MG63 (cell line): ENCODE data around the gene MPPED2. TPM values are rescaled to one million over a fixed set of nuclear protein-coding genes. Genes with fewer than 3 reads are reported as not detected.

Source experiments
- DNase-seq: peaks from one replicate; pipeline ENCODE4 v3.0.0-alpha.2; 2020
- H3K27me3 ChIP-seq: fragments of 250-450 bp; sonication (Bioruptor Pico); 2 replicates; pipeline ENCODE4 v1.5.1; 2020; ENCODE audit warnings: mild to moderate bottlenecking, moderate library complexity
- H3K36me3 ChIP-seq: fragments of 250-450 bp; sonication (Bioruptor Pico); 2 replicates; pipeline ENCODE4 v1.5.1; 2020; ENCODE audit warnings: mild to moderate bottlenecking, moderate library complexity
- H3K4me3 ChIP-seq: fragments of 250-450 bp; sonication (Bioruptor Pico); 2 replicates; pipeline ENCODE4 v1.5.1; 2020; ENCODE audit warnings: mild to moderate bottlenecking, moderate library complexity
- H3K9me3 ChIP-seq: fragments of 250-450 bp; sonication (Bioruptor Pico); 2 replicates; pipeline ENCODE4 v1.5.1; 2020; ENCODE audit warnings: mild to moderate bottlenecking, moderate library complexity
- total RNA-seq: library from RNA; depleted of rRNA; stranded (reverse); fragments of >200 nt; shearing (Covaris generic); gene quantifications from 2 replicates; pipeline ENCODE4 v1.2.3, GENCODE V29; 2014; ENCODE audit warnings: low replicate concordance

Gene MPPED2
- total RNA-seq, 1 experiment from 2014 or later: not detected

DNA sequence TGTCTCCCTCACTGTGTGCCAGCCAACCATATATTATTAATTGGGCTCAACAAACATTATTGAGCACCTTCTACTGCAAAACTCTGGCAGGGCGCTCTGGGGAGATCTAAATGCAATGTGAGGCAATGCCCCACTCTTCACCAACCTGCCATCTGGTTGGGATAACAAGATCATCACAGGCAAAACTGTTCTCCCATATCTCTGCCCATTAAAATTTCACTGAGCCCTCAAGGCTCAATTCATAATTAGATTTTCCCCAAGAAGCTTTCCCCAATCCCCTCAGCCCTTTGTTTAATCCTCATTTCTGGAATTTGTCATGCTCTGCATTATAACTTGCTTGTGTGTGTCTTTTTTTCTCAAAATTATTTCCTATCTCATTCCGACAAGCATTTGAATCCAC, 156.6 kb downstream of the MPPED2 start:
- Histone ChIP-seq H3K9me3 (no peaks in the 10 kb centered on the region), H3K27me3 (no peaks in the 10 kb centered on the region), H3K36me3 (no peaks in the 10 kb centered on the region), H3K4me3 (no peak overlapping the region)
- no peak for DNase-seq

- no peaks in the 10 kb centered on the region for H3K27me3 ChIP-seq
- no peak for DNase-seq
- no peaks in the 10 kb centered on the region for H3K9me3 ChIP-seq
- no peaks in the 10 kb centered on the region for H3K36me3 ChIP-seq
- H3K4me3 ChIP-seq: no peak overlapping the region
These were observed 159.4 kb downstream of the MPPED2 start for GRCh38 chr11:30426781-30427180.

DNA sequence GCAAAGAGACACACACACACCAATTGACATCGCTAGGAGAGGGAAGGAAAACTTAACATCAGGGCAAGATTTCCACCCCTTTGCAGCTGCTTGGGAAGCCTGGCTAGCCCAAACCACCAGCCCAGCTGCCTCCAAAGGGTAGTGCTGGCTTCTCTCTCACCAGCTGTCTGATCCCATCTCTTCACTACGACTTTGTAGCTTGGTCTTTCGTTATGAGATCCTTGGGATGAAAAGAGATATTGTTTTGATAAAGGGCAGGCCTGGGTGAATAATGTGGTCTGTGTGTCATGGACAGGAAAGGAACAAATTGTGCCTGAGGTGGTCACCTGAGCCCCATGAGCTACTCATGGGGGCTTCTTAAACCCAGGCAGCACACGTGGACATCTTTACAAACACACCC, 161.3 kb downstream of the MPPED2 start:
- DNase-seq: no peak
- Histone ChIP-seq H3K4me3 (no peak overlapping the region), H3K36me3 (no peaks in the 10 kb centered on the region), H3K9me3 (no peaks in the 10 kb centered on the region), H3K27me3 (no peaks in the 10 kb centered on the region)

GRCh38 chr11:30424321-30424720, 161.8 kb downstream of the MPPED2 start:
- Histone ChIP-seq H3K9me3 (no peaks in the 10 kb centered on the region), H3K36me3 (no peaks in the 10 kb centered on the region), H3K4me3 (no peak overlapping the region), H3K27me3 (no peaks in the 10 kb centered on the region)
- DNase-seq: no peak

DNA sequence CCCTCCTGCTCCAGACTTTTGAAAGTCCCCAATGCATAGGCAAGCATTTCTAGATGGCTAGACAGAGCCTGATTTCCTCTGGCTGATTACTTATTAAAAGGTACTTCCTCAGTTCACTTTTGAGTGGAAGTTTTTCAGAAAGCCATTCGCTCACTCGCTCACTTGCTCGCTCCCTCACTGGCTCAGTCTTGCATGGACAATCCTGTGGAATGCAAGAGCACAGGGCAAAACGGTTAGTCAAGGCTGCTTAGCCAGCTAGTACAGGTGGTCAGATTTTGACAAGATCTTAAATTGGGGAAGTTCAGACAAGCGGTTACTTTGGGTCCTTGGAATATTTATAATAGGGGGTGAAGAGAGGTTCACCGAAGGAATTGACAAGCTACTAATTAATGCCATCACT, 162.3 kb downstream of the MPPED2 start:
- H3K36me3 ChIP-seq: no peaks in the 10 kb centered on the region
- no peaks in the 10 kb centered on the region for H3K27me3 ChIP-seq
- no peak for DNase-seq

DNA sequence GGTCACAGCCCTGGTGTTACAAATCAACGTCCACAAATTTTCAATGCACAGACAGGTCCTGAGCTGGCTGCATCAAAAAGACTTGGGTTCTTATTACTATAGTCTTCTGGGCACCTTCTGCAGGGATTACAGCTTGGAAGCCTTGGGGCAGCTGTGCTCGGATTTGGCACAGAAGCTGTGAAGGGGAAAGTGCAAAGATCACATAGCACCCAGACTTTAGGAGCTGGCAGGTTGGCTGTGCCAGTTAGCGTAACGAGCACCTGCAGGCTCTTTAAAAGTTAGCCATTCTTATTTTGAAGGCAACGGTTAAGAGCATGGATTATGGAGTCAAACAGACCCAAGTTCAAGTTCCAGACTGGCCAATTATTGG, 162.9 kb downstream of the MPPED2 start:
- no peaks in the 10 kb centered on the region for H3K9me3 ChIP-seq
- no peaks in the 10 kb centered on the region for H3K27me3 ChIP-seq
- no peak overlapping the region for H3K4me3 ChIP-seq
- DNase-seq: no peak
- H3K36me3 ChIP-seq: no peaks in the 10 kb centered on the region

More for the DNA sequence above, 162.3 kb downstream of the MPPED2 start:
- Histone ChIP-seq H3K4me3 (no peak overlapping the region), H3K9me3 (no peaks in the 10 kb centered on the region)

- no peak for DNase-seq
These were observed 163.5 kb downstream of the MPPED2 start for GRCh38 chr11:30422447-30423278.

GRCh38 chr11:30420233-30420787, 165.8 kb downstream of the MPPED2 start:
- Histone ChIP-seq H3K4me3 (no peak overlapping the region), H3K36me3 (no peaks in the 10 kb centered on the region), H3K9me3 (no peaks in the 10 kb centered on the region), H3K27me3 (no peaks in the 10 kb centered on the region)
- DNase-seq: no peak

More at GRCh38 chr11:30422447-30423278, 163.5 kb downstream of the MPPED2 start:
- H3K27me3 ChIP-seq: no peaks in the 10 kb centered on the region
- no peaks in the 10 kb centered on the region for H3K9me3 ChIP-seq
- H3K4me3 ChIP-seq: no peak overlapping the region
- H3K36me3 ChIP-seq: no peaks in the 10 kb centered on the region

- H3K36me3 ChIP-seq: no peaks in the 10 kb centered on the region
- H3K9me3 ChIP-seq: no peaks in the 10 kb centered on the region
- H3K4me3 ChIP-seq: no peak overlapping the region
- DNase-seq: no peak
- H3K27me3 ChIP-seq: no peaks in the 10 kb centered on the region
These were observed 171.3 kb downstream of the MPPED2 start for GRCh38 chr11:30414806-30415205.

DNA sequence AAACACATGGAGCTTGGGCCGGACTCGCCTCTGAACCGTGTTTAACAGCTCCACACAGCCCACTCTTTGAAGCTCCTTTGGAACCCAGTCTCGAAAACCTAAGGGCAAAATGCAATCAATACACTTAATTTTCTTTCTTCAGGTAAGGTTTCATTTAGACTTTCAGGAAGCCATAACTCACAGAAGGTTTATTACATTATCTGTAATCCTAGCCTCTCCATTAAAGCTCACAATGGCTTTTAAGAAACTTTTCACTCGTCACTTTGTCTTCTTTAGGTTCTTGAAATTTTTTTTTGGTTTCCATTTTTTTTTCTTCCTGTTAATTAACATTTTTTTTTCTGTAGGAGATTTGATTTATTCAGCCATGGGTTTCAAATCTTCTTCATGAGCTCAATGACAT, 171.9 kb downstream of the MPPED2 start:
- Histone ChIP-seq H3K27me3 (no peaks in the 10 kb centered on the region), H3K36me3 (no peaks in the 10 kb centered on the region), H3K9me3 (no peaks in the 10 kb centered on the region), H3K4me3 (no peak overlapping the region)
- no peak for DNase-seq

- Histone ChIP-seq H3K36me3 (no peaks in the 10 kb centered on the region), H3K9me3 (no peaks in the 10 kb centered on the region), H3K27me3 (no peaks in the 10 kb centered on the region), H3K4me3 (no peak overlapping the region)
- no peak for DNase-seq
These were observed 173.6 kb downstream of the MPPED2 start for GRCh38 chr11:30412509-30412908.

GRCh38 chr11:30411383-30411782, 174.8 kb downstream of the MPPED2 start:
- Histone ChIP-seq H3K36me3 (no peaks in the 10 kb centered on the region), H3K4me3 (no peak overlapping the region), H3K9me3 (no peaks in the 10 kb centered on the region), H3K27me3 (no peaks in the 10 kb centered on the region)
- no peak for DNase-seq

DNA sequence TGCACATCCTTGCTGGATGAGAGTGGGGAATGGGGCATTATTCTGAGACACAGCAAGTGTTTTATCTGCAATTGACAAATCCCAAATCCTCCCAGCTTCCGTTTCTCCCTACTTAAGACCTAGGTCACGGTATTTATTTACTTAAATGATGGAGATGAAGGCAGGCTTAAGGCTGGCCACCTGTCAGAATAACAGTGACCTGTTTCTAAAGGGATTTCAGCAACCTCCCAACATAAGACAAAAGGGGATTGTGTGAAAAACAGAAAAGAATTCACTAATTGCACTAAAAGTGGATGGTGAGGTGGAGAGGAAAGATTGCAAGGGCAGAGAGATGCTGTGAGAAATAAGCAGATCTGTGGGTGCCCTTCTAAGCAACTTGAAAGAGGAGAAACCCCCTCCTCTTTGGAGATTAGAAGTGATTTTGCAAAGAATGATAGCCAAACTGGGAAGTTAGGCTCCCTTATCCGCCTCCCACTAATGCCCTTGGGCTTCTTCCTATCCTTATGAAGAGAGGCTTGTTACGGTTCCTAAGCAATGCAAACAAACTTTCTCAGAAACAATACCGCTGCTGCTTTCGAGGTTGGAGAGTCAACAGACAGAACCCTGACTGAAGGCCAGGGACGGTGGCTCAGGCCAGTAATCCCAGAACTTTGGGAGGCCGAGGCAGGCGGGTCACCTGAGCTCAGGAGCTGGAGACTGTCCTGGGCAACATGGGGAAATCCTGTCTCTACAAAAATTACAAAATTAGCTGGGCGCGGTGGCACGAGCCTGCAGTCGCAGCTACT, 179.0 kb downstream of the MPPED2 start:
- Histone ChIP-seq H3K9me3 (no peaks in the 10 kb centered on the region), H3K36me3 (no peaks in the 10 kb centered on the region), H3K27me3 (no peaks in the 10 kb centered on the region), H3K4me3 (no peak overlapping the region)
- DNase-seq: no peak

DNA sequence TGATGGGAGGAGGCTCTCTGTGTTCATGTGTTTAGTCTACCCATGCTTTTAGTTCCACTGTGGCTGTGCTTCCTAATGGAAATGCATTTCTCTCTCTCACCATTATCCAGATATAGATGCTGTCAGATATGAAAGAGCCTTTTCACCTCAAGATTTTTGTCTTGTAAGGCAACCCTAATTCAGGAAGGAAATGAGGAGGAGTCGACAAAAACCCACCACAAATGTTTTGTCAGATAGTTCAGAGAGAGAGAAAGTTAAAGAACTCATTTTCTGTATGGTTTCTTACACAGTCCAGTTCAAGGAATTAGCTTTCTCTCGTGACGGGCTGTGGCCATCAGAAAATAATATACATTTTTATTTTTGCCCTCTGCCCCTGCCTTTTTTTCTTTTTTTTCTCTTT, 180.8 kb downstream of the MPPED2 start:
- no peak overlapping the region for H3K4me3 ChIP-seq
- H3K9me3 ChIP-seq: no peaks in the 10 kb centered on the region
- H3K27me3 ChIP-seq: no peaks in the 10 kb centered on the region
- no peaks in the 10 kb centered on the region for H3K36me3 ChIP-seq
- no peak for DNase-seq

DNA sequence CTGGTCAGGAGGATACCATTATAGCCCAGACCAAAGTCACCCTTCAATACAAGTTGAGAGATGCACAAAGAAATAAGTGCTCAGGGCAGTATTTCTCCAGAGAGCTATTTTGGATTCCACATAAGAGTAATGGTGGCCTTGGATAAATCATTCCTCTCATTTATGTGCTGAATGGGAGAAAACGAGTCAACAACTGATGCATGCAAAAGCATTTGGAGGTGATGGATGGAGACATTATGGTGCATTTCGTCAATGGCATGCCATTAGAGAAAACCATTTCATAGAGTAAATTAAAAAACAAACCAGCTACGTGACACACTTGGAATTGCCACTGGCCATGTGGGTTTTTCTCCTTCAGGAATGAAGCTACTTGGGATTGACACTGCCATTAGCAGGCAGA, 182.0 kb downstream of the MPPED2 start:
- DNase-seq: no peak
- no peak overlapping the region for H3K4me3 ChIP-seq

GRCh38 chr11:30395751-30396150, 190.4 kb downstream of the MPPED2 start:
- Histone ChIP-seq H3K9me3 (no peaks in the 10 kb centered on the region), H3K36me3 (no peaks in the 10 kb centered on the region), H3K27me3 (no peaks in the 10 kb centered on the region), H3K4me3 (no peak overlapping the region)
- no peak for DNase-seq

More for the DNA sequence above, 182.0 kb downstream of the MPPED2 start:
- H3K9me3 ChIP-seq: no peaks in the 10 kb centered on the region
- no peaks in the 10 kb centered on the region for H3K27me3 ChIP-seq
- no peaks in the 10 kb centered on the region for H3K36me3 ChIP-seq

GRCh38 chr11:30393012-30393411, 193.1 kb downstream of the MPPED2 start:
- Histone ChIP-seq H3K9me3 (no peaks in the 10 kb centered on the region), H3K36me3 (no peaks in the 10 kb centered on the region), H3K27me3 (no peaks in the 10 kb centered on the region), H3K4me3 (no peak overlapping the region)
- no peak for DNase-seq
